SK-N-SH treated with all-trans-retinoic acid at 6 μM for 48 hours (cell line): Measurements from ENCODE around the gene DCTN5.

Experiments
- ATAC-seq: fragments of 200-7000 bp; cut with Tn5 transposase; 3 replicates; pipeline ENCODE4 v1.9.1; 2020; ENCODE audit warnings: mild to moderate bottlenecking, moderate library complexity
- ARNTL ChIP-seq: fragments of 450-650 bp; formaldehyde crosslinking; IDR thresholded peaks from 2 replicates; pipeline ENCODE4 v1.5.0; 2020; ENCODE audit warnings: low read depth, mild to moderate bottlenecking, moderate library complexity, borderline replicate concordance
- BACH2 ChIP-seq: fragments of 250-450 bp; sonication (Bioruptor Pico); IDR thresholded peaks from 2 replicates; pipeline ENCODE4 v1.9.0; 2021; ENCODE audit warnings: mild to moderate bottlenecking, borderline replicate concordance
- CREB5 ChIP-seq: fragments of 250-450 bp; sonication (Bioruptor Pico); IDR thresholded peaks from 2 replicates; pipeline ENCODE4 v1.5.1; 2020; ENCODE audit warnings: low read depth, mild to moderate bottlenecking, moderate library complexity
- CSDC2 ChIP-seq: fragments of 250-450 bp; sonication (Bioruptor Pico); IDR thresholded peaks from 2 replicates; pipeline ENCODE4 v1.5.0; 2020; ENCODE audit warnings: mild to moderate bottlenecking, moderate library complexity
- CSRNP3 ChIP-seq: fragments of 250-450 bp; sonication (Bioruptor Pico); IDR thresholded peaks from 2 replicates; pipeline ENCODE4 v1.5.1; 2021; ENCODE audit warnings: mild to moderate bottlenecking, moderate library complexity
- ESRRG ChIP-seq: fragments of 250-450 bp; sonication (Bioruptor Pico); IDR thresholded peaks from 2 replicates; pipeline ENCODE4 v1.6.1; 2021; ENCODE audit warnings: mild to moderate bottlenecking
- GLIS3 ChIP-seq: fragments of 250-450 bp; sonication (Bioruptor Pico); IDR thresholded peaks from 2 replicates; pipeline ENCODE4 v1.5.0; 2020; ENCODE audit warnings: mild to moderate bottlenecking, moderate library complexity
- ISL1 ChIP-seq: fragments of 250-450 bp; sonication (Bioruptor Pico); IDR thresholded peaks from 2 replicates; pipeline ENCODE4 v2.1.2; 2022; ENCODE audit warnings: mild to moderate bottlenecking, moderate library complexity
- OSR1 ChIP-seq: fragments of 250-450 bp; sonication (Bioruptor Pico); IDR thresholded peaks from 2 replicates; pipeline ENCODE4 v1.8.0; 2022; ENCODE audit warnings: moderate library complexity, mild to moderate bottlenecking, inconsistent platforms
- POU6F1 ChIP-seq: fragments of 250-450 bp; sonication (Bioruptor Pico); IDR thresholded peaks from 2 replicates; pipeline ENCODE4 v1.8.0; 2021; ENCODE audit warnings: low read depth, mild to moderate bottlenecking, moderate library complexity, borderline replicate concordance
- PPARA ChIP-seq: fragments of 250-450 bp; sonication (Bioruptor Pico); IDR thresholded peaks from 2 replicates; pipeline ENCODE4 v1.5.0; 2020; ENCODE audit warnings: mild to moderate bottlenecking, borderline replicate concordance
- RARB ChIP-seq: fragments of 250-450 bp; sonication (Bioruptor Pico); IDR thresholded peaks from 2 replicates; pipeline ENCODE4 v1.8.0; 2021; ENCODE audit warnings: mild to moderate bottlenecking, moderate library complexity
- SNAI2 ChIP-seq: fragments of 250-450 bp; sonication (Bioruptor Pico); IDR thresholded peaks from 2 replicates; pipeline ENCODE4 v1.5.0; 2020; ENCODE audit warnings: mild to moderate bottlenecking, moderate library complexity
- TCF4 ChIP-seq: fragments of 250-450 bp; sonication (Bioruptor Pico); IDR thresholded peaks from 2 replicates; pipeline ENCODE4 v1.8.0; 2021; ENCODE audit warnings: mild to moderate bottlenecking, moderate library complexity, borderline replicate concordance
- TOX ChIP-seq: fragments of 250-450 bp; sonication (Bioruptor Pico); IDR thresholded peaks from 2 replicates; pipeline ENCODE4 v1.8.0; 2021; ENCODE audit warnings: mild to moderate bottlenecking, moderate library complexity, borderline replicate concordance
- TSHZ2 ChIP-seq: fragments of 250-450 bp; sonication (Bioruptor Pico); IDR thresholded peaks from 2 replicates; pipeline ENCODE4 v1.5.0; 2020; ENCODE audit warnings: mild to moderate bottlenecking, moderate library complexity
- ZC3H10 ChIP-seq: fragments of 250-450 bp; sonication (Bioruptor Pico); IDR thresholded peaks from 2 replicates; pipeline ENCODE4 v1.5.1; 2021; ENCODE audit warnings: mild to moderate bottlenecking, moderate library complexity
- ZFP3 ChIP-seq: fragments of 250-450 bp; sonication (Bioruptor Pico); IDR thresholded peaks from 2 replicates; pipeline ENCODE4 v1.5.0; 2020; ENCODE audit warnings: mild to moderate bottlenecking, moderate library complexity
- ZFP30 ChIP-seq: fragments of 450-650 bp; formaldehyde crosslinking; IDR thresholded peaks from 2 replicates; pipeline ENCODE4 v1.5.0; 2022; ENCODE audit warnings: mild to moderate bottlenecking, moderate library complexity
- ZNF565 ChIP-seq: fragments of 450-650 bp; formaldehyde crosslinking; conservative IDR thresholded peaks from 2 replicates; pipeline ENCODE4 v1.5.0; 2020; ENCODE audit warnings: low read depth, mild to moderate bottlenecking, moderate library complexity
- ZNF70 ChIP-seq: fragments of 450-650 bp; formaldehyde crosslinking; IDR thresholded peaks from 2 replicates; pipeline ENCODE4 v1.5.0; 2020; ENCODE audit warnings: mild to moderate bottlenecking, moderate library complexity
- ZNF8 ChIP-seq: fragments of 450-650 bp; formaldehyde crosslinking; IDR thresholded peaks from 2 replicates; pipeline ENCODE4 v1.5.0; 2020; ENCODE audit warnings: mild to moderate bottlenecking, moderate library complexity
- TF ChIP-seq, protein P1 (sequence below): fragments of 250-450 bp; sonication (Bioruptor Pico); IDR thresholded peaks from 2 replicates; pipeline ENCODE4 v1.8.0; 2020; ENCODE audit warnings: mild to moderate bottlenecking, moderate library complexity, borderline replicate concordance

The DCTN5 gene

DNA sequence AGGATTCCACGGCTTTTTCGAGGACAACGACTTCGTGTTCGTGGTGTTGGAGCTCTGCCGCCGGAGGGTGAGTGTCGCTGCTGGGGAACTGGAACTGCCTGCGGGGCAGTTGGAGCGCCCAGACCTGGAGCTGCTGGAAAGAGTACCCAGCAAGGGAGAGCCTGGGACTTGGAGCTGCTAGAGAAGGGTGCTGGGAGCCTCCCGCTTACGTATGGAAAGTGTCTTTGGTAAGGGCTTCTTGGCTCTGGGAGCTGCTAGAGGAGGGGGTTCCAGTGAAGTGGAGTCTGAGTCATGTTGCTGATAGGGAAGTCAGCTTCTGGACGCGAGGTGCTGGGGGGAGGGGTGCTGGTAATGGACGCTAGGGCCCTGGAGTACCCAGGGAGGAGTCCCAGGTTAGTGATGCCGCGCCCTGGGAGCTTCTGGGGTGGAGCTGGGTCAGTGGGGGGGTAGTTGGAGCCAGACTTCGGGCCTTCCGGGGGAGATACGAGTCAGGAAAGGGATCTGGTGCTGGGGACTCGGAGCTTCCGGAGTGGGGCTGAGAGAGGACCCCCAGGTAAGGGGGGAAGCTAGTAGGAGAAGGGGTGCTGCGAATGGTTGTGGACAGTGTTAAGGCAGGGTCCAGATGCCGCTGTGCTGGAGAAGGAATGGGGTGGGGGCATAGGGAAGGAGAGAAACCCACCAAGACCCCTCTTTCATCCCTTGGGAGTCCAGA lies 38.2 kb downstream of the DCTN5 start:
- peak; percentile 45 for ATAC-seq
- TF ChIP-seq TOX (CRISPR knock-in tag), result no peak
- no peak for TF ChIP-seq GLIS3 (CRISPR knock-in tag)
- no peak for TF ChIP-seq ESRRG (CRISPR knock-in tag)
- no peak for TF ChIP-seq ZFP30 (CRISPR knock-in tag)
- TF ChIP-seq PPARA (CRISPR knock-in tag), result no peak
- no peak for TF ChIP-seq TSHZ2 (CRISPR knock-in tag)
- TF ChIP-seq ZNF8 (CRISPR knock-in tag), result no peak
- TF ChIP-seq OSR1 (CRISPR knock-in tag), result no peak
- no peak for TF ChIP-seq ZFP3
- TF ChIP-seq ZNF565, result no peak
- no peak for TF ChIP-seq SNAI2 (CRISPR knock-in tag)
- no peak for TF ChIP-seq ZNF70 (CRISPR knock-in tag)
- TF ChIP-seq ARNTL (CRISPR knock-in tag), result no peak
- TF ChIP-seq CSDC2, result no peak
- TF ChIP-seq POU6F1 (CRISPR knock-in tag), result no peak
- no peak for TF ChIP-seq TCF4 (CRISPR knock-in tag)
- TF ChIP-seq RARB (CRISPR knock-in tag), result no peak
- TF ChIP-seq CREB5 (CRISPR knock-in tag), result no peak

DNA sequence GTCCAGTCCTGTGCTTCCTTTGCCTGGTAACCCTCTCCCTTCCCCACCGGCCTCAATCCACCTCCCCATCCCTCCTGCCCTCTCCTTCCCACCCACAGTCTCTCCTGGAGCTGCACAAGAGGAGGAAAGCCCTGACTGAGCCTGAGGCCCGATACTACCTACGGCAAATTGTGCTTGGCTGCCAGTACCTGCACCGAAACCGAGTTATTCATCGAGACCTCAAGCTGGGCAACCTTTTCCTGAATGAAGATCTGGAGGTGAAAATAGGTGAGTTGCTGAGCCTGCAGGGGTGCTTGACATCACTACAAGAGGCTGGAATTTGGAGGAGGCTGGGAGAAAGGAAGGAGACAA lies 38.7 kb downstream of the DCTN5 start:
- ATAC-seq, result no peak
- TF ChIP-seq CREB5 (CRISPR knock-in tag) (no peak), ZNF70 (CRISPR knock-in tag) (no peak), SNAI2 (CRISPR knock-in tag) (no peak), ISL1 (no peak), CSRNP3 (CRISPR knock-in tag) (no peak), ZNF8 (CRISPR knock-in tag) (no peak), TCF4 (CRISPR knock-in tag) (no peak), TSHZ2 (CRISPR knock-in tag) (no peak), ZFP30 (CRISPR knock-in tag) (no peak), ZC3H10 (CRISPR knock-in tag) (no peak), ZNF565 (no peak), BACH2 (no peak), TOX (CRISPR knock-in tag) (no peak), POU6F1 (CRISPR knock-in tag) (no peak), PPARA (CRISPR knock-in tag) (no peak), OSR1 (CRISPR knock-in tag) (no peak), ZFP3 (no peak)
- TF ChIP-seq, protein P1, sequence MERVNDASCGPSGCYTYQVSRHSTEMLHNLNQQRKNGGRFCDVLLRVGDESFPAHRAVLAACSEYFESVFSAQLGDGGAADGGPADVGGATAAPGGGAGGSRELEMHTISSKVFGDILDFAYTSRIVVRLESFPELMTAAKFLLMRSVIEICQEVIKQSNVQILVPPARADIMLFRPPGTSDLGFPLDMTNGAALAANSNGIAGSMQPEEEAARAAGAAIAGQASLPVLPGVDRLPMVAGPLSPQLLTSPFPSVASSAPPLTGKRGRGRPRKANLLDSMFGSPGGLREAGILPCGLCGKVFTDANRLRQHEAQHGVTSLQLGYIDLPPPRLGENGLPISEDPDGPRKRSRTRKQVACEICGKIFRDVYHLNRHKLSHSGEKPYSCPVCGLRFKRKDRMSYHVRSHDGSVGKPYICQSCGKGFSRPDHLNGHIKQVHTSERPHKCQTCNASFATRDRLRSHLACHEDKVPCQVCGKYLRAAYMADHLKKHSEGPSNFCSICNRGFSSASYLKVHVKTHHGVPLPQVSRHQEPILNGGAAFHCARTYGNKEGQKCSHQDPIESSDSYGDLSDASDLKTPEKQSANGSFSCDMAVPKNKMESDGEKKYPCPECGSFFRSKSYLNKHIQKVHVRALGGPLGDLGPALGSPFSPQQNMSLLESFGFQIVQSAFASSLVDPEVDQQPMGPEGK (CRISPR knock-in tag), result no peak
